Pons (tissue), 1 donor: ENCODE results near the gene ACOX3.

Experiments
- DNase-seq: peaks from one replicate; pipeline ENCODE4 v3.0.0-alpha.2; 2016; ENCODE audit warnings: low spot score

Gene ACOX3

GRCh38 chr4:8404791-8405515, 35.6 kb downstream of the ACOX3 start:
- DNase-seq, result no peak

GRCh38 chr4:8403976-8404375, 36.5 kb downstream of the ACOX3 start:
- no peak for DNase-seq

- peak; percentile 69 for DNase-seq
These were observed 37.3 kb downstream of the ACOX3 start for GRCh38 chr4:8403173-8403753.

GRCh38 chr4:8402640-8403039, 37.9 kb downstream of the ACOX3 start:
- DNase-seq, result peak; percentile 11

GRCh38 chr4:8402181-8402597, 38.3 kb downstream of the ACOX3 start:
- DNase-seq, result peak; percentile 3

- no peak for DNase-seq
These were observed 38.9 kb downstream of the ACOX3 start for GRCh38 chr4:8401665-8402064.

GRCh38 chr4:8400632-8401325, 39.7 kb downstream of the ACOX3 start:
- DNase-seq, result peak; percentile 38

GRCh38 chr4:8399298-8399697, 41.2 kb downstream of the ACOX3 start:
- DNase-seq, result no peak

- no peak for DNase-seq
These were observed 42.2 kb downstream of the ACOX3 start for GRCh38 chr4:8398347-8398746.

GRCh38 chr4:8396762-8397406, 43.6 kb downstream of the ACOX3 start:
- DNase-seq, result no peak

- DNase-seq, result peak; percentile 7
These were observed 44.8 kb downstream of the ACOX3 start for GRCh38 chr4:8395504-8396296.

- DNase-seq, result peak; percentile 88
These were observed 45.7 kb downstream of the ACOX3 start for GRCh38 chr4:8394806-8395205.

- DNase-seq, result peak; percentile 72
These were observed 46.4 kb downstream of the ACOX3 start for GRCh38 chr4:8394061-8394519.

GRCh38 chr4:8393593-8394038, 46.9 kb downstream of the ACOX3 start:
- peak; percentile 93 for DNase-seq

GRCh38 chr4:8392591-8393190, 47.8 kb downstream of the ACOX3 start:
- DNase-seq, result peak; percentile 10

GRCh38 chr4:8391972-8392371, 48.6 kb downstream of the ACOX3 start:
- DNase-seq, result peak; percentile 59

GRCh38 chr4:8391071-8391470, 49.5 kb downstream of the ACOX3 start:
- peak; percentile 9 for DNase-seq

- no peak for DNase-seq
These were observed 49.9 kb downstream of the ACOX3 start for GRCh38 chr4:8390577-8390976.

GRCh38 chr4:8388528-8388870, 52.0 kb downstream of the ACOX3 start:
- no peak for DNase-seq

GRCh38 chr4:8387615-8388527, 52.7 kb downstream of the ACOX3 start:
- DNase-seq, result no peak
